A549 (cell line): ENCODE measurements around the gene LSG1.

Experiments used
- ESRRA ChIP-seq: fragments of 150-350 bp; IDR thresholded peaks from 2 replicates; pipeline ENCODE4 v1.6.1; 2014; ENCODE audit warnings: mild to moderate bottlenecking, low read length, borderline replicate concordance
- MAZ ChIP-seq: fragments of 150-350 bp; IDR thresholded peaks from 2 replicates; pipeline ENCODE4 v1.6.1; 2014; ENCODE audit warnings: antibody characterized with exemption, low read depth, low read length, borderline replicate concordance

DNA sequence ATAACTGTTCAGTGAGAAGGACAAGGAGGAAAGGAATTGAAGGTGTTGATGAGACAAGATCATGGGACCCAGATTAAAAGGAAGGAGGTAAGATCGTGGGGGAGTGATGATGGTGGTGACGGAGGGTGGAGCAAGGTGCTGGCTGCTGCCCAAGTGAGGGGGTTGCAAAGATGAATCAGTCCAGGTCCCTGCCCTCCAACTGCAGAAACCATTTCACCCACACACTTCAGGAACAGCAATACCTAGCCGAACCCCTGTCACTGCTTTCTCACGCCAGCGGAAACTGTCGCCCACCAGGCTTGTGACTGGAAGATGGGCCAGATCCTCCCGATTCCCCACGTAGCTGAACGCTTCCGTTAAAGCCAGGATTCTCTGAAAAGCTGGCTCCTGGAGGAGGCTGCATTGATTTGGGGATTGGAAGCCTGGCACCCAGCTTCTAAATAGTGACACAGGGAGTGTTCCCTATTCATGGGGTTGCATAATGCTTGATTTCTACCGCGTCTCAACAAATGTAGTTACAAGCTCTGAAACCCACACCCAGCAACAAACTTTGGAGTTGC, 3.2 kb upstream of the LSG1 start:
- TF ChIP-seq MAZ (no peak), ESRRA (no peak)
